ENCODE results near the gene HIVEP2.

The HIVEP2 gene

GRCh38 chr6:142738035-142738396, 207.0 kb downstream of the HIVEP2 start:
- DNase-seq (ENCODE audit: low read depth in 2 of 2): no peak

DNA sequence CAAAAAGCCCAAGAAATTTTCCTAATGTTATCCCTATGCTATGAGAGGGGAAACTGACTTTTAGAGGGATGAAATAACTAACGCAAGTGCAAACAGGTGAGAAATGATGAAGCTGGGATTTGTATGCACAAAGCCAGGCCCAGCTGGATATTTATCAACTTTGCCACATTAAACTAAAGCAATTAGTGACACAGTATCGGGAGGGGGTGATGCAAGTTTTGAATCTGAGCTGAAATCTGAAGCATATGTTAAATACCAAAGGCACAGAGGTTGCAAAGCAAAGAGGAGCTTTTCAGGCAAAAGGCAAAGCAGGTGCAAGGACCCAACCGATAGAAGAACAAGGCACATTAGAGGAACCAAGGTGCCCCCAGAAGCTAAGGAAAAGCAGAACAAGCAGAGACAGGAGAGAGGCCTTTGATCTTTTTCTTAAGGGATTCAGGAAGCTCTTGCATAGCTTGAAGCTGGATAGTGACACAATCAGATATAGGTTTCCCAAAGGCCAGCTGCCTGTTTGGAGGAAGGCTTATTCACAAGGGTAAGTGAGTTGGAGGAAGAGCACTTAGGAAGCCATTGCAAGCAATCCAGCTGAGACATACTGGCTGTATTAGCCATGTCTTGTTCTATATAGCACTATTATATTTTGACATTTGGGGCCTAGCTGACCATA, 207.5 kb downstream of the HIVEP2 start:
- no peak for DNase-seq (ENCODE audit: low read depth in 2 of 2)

GRCh38 chr6:142735204-142735603, 209.8 kb downstream of the HIVEP2 start:
- DNase-seq (ENCODE audit: low read depth in 2 of 2): no peak

DNA sequence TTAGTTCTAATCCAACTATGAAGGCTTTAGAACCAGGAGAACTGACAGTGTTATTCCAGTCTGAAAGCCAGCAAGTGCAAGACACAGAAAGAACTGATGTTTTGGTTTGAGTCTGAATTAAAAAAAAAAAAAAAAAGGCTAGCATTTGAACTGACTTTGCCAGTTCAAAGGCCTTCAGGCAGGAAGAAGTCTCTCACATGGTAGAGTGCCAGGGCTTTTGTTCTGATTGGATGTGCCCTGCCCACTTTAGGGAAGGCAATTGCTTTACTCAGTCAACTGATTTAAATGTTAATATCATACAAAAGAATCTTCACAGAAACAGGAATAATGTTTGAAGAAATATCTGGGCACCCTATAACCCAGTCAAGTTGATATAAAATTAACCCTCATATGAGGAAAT, 212.2 kb downstream of the HIVEP2 start:
- DNase-seq (ENCODE audit: low read depth in 2 of 2): no peak

- no peak for DNase-seq (ENCODE audit: low read depth in 2 of 2)
These were observed 213.4 kb downstream of the HIVEP2 start for GRCh38 chr6:142731611-142732010.

GRCh38 chr6:142729618-142730017, 215.4 kb downstream of the HIVEP2 start:
- DNase-seq (ENCODE audit: low read depth in 2 of 2): no peak

- no peak for DNase-seq (ENCODE audit: low read depth in 2 of 2)
These were observed 216.0 kb downstream of the HIVEP2 start for GRCh38 chr6:142728910-142729481.

- DNase-seq (ENCODE audit: low read depth in 2 of 2): no peak
These were observed 216.6 kb downstream of the HIVEP2 start for GRCh38 chr6:142728364-142728763.

DNA sequence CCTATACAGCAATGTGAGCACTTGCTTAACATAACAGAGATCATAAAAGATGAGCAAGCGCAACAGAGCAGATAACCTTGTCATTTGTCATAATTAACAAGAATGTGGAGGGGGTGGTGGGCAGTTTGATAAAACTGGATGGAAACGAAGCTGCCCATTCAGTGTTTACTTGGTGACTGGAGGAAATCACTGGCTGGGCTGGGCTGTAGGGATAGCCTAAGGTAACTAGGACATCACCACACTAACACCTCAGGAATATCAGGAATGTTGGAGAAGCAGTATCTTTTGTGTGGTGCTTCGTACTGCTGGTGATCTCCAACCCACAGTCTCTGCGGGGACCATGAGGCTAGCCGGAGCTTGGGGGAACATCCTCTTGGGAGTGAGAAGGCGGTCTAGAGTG, 218.4 kb downstream of the HIVEP2 start:
- no peak for DNase-seq (ENCODE audit: low read depth in 2 of 2)

DNA sequence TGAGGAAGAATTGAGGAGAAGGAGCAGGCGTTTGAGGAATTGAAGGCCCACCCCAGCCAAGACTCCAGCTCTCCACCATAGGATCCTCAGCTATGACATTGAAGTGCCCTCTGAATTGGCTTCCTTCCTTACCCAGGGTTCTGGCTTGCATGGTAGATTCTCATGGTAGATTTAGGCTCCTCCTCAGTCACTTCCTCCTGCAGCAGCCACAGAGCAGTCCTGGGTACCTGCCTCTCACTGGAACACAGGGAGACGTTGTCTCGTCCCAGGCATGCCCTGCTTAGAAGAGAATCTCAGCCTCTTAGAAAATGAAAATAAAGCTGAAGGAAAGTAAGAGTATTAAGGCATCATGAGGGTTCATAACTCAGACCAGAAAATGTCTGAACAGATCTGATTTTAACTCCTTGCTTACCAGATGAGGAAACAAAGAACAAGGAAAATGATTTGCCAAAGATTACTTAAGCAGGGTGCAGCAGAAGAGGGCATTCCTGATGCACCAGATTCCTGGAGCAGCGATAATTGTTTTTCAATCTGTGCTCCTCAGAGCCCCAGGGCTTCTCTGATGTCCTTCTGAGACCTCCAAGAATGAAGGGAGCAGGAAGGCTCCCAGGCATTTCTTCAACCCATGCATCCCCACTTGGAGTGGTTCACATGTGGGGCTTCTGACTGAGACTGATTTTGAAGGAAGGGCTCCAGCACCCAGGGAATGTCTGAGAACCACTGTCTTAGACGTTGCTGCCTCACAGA, 219.8 kb downstream of the HIVEP2 start:
- DNase-seq (ENCODE audit: low read depth in 2 of 2): no peak

- no peak for DNase-seq (ENCODE audit: low read depth in 2 of 2)
These were observed 222.1 kb downstream of the HIVEP2 start for GRCh38 chr6:142722841-142723240.

- DNase-seq (ENCODE audit: low read depth in 2 of 2): no peak
These were observed 223.0 kb downstream of the HIVEP2 start for GRCh38 chr6:142722012-142722411.

DNA sequence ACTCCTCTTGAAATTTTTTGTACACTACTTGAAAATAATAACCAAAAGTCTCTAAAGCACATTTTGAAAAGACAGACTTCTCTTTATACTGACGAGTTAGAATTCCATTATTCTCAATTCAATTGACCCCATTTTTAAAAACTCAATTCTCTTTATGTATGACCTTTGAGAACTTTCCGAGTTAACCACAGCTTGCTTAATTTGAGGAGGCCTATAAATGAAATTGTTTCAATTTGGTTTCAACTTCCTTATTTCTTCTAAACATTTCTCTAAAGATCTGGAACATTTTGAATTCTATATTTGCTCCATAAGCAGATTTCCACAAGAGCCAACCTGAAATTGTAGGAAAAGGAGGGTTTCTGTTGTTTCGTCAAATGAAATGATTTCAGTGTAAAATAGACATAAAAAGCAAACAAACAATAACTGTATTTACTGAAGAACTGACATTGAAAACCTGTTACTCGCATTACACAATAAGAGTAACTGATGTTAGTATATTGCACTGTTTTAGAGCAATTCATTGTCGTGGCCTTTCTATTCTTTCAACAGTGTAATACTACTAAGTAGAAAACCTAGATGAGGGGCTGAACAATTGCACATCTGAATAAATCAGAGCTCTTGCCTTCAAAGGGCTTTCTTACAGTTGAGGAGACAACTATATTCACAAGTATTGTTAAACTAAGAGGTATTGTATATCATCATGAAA, 223.6 kb downstream of the HIVEP2 start:
- no peak for DNase-seq (ENCODE audit: low read depth in 2 of 2)

DNA sequence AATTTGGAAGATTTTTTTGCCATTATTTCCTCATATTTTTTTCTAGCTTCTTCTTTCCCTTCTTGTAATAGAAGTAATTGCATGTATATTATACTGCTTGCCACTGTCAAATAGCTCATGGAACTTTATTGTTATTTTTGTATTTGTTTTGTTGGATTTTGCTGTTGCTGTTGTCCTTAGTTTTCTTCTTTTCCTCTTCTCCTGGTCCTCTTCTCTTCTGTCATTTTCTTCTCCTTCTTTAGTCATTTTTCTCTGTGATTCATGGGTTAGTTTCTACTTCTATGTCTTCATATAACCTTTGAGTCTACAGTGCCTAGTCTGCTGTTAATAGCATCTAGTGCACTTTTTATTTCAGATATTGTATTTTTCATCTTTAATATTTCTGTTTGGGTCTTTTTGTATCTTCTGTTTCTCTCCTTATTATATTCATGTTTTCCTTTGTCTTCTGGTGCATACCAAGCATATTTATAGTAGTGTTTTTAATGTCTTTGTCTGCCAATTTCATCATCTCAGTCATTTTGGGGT, 226.2 kb downstream of the HIVEP2 start:
- DNase-seq (ENCODE audit: low read depth in 2 of 2): no peak

GRCh38 chr6:142716097-142716496, 228.9 kb downstream of the HIVEP2 start:
- no peak for DNase-seq (ENCODE audit: low read depth in 2 of 2)

DNA sequence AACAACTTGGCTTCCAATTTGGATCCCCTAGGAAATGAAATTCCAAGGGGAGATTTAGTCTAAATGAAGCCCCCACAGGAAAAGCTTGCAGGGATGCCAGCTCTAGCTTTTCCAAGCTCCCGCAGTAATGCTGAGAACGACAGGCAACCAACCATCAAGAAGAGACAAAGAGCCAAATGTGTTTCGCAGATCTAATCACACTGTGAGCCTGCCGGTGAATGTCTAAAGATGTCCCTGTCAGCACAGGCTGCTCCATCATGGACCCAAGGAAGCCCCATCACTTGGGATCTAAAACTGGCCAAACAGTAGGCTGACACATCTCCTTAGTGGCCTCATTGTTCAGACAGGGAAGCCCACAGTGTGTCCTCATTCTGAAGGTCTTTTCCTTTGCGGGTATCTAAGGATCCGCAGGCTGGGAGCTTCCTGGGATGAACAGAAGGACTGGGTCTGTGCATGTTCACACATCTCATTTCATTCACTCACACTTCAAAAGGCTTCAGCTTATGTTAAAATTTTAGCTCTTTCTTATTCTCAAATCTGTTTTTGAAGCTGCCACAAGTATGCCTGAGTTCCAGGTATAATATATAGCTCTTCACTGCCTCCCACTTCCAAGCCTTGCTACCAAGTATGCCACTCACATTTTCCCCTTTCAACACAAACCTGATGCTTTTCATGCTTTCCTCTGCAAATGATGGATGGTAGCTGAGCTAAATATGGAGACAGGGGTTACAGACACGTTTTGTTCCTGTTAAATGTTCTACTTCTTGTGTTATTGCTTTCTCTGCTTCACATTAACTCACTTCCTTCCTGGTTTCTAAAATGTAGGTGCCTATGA, 229.8 kb downstream of the HIVEP2 start:
- no peak for DNase-seq (ENCODE audit: low read depth in 2 of 2)

GRCh38 chr6:142713959-142714358, 231.0 kb downstream of the HIVEP2 start:
- DNase-seq (ENCODE audit: low read depth in 2 of 2): no peak

DNA sequence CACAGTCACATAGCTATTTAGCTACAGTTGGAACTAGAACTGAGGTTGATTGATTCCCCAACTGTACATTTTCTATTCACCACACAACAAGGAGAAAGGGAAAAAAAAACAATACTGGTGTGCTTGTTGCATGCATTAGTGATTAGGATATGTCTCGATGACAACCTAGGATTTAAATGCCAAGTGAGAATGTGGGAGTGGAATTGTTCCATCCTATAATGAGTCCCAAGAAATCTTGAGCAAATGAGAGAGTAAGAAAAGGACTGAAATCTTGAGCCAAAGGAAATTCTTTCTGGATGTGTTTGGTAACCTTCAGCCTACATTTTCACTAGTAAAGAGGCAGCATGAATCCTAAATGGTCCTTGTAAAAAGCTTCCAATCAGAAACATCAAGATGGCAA, 232.7 kb downstream of the HIVEP2 start:
- no peak for DNase-seq (ENCODE audit: low read depth in 2 of 2)

DNA sequence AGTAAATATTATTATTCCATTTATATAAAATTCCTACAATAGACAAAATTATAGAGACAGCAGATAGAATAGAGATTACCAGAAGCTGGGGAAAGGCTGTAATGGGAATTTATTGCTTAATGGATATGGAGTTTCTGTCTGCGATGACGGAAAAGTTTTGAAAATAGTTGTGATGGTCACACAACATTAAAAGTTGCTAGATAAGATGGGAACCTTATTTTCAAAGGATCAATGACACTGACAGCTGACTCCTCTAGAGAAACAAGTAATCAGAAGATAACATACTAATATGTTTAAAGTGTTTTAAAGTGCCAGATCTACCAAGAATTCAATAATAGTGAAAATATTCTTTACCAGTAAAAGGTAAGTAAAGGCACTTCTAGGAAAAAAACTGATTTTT, 236.3 kb downstream of the HIVEP2 start:
- DNase-seq (ENCODE audit: low read depth in 2 of 2): no peak

DNA sequence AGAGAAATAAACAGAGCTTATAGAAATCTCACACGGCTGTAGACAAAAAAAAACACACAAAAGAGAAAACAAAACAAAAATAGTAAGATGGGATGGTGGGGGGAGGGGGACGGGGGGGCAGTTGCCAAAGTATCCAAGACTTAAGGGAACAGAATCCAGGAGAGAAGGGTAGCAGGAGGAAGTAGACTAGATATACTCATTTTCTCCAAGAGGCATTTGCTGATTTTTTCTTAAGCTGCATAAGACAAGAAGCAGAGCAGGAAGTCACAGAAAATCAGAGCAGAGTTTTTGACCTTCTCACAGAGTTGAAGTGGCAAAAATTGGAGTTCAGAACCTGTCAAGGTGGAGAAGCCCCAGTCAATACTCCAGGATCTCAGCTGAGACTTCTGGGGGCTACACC, 237.7 kb downstream of the HIVEP2 start:
- no peak for DNase-seq (ENCODE audit: low read depth in 2 of 2)

GRCh38 chr6:142706210-142706609, 238.8 kb downstream of the HIVEP2 start:
- no peak for DNase-seq (ENCODE audit: low read depth in 2 of 2)

DNA sequence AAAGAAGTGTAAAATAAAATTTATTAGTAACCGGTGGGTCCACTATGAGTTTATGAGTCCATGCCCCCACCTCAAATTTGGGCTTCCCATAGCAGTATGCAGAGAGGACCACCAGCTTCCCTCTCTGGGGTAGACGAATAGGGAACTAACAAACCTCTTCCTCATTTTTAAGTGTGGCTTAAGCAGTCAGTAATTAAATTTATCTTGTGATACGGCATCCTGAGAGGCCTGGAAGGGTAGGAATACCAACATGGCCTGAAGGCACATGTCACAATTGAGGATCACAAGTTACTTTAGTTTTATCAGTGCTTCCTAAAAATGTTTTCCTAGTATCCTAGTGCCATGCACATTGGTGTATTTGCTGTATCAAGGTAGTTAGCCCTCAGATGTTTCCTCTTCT, 239.9 kb downstream of the HIVEP2 start:
- no peak for DNase-seq (ENCODE audit: low read depth in 2 of 2)
